ENCODE data around the gene PTPN6. TPM values are rescaled to one million over a fixed set of nuclear protein-coding genes. Genes with fewer than 3 reads are reported as not detected.

Gene PTPN6
- total and polyA plus RNA-seq, 9 of the 15 experiments (the other 6 are each of a cell fraction or from before 2014, with no cell fraction given) = 1.5 to 5.1 (median 3.9) TPM

DNA sequence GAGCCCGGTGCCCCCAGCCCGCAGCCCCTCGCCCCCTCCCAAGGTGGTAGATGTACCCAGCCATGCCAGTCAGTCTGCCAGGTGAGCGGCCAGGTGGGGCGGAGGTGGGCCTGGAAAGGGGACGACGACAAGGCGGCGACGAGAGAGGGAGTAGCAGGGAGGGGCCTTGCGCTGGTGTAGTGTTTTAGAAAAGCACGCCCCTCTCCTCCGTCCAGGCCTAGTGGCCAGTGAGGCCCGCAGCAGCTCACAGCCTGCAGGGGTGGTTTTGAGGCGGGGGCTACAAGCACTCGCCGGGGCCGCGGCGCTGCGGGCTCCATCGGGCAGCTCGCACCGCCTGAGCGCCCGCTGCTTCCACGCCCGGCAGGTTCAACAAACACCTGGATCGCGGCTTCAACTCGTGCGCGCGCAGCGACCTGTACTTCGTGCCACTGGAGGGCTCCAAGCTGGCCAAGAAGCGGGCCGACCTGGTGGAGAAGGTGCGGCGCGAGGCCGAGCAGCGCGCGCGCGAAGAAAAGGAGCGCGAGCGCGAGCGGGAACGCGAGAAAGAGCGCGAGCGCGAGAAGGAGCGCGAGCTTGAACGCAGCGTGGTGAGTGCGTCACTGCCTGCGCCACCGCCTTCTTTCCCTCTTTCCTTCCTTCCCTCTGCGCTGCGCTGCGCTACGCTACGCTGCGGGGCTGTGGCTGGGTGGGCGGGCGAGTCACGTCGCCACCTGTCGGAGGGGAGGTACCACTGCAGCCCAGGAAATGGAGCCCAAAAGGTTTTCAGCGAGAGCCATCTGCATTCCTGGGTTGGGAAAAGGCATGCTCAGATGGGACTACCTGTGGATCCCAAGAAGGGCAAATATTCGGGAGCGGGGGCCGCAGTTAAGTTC lies 13.4 kb upstream of the PTPN6 start (continued):
- TF ChIP-seq RBFOX2 (IDR thresholded peaks at IDR 0.05; ENCODE audit: low read depth, low read length) = peak; percentile 91
- TF ChIP-seq TCF7L2 (IDR thresholded peaks at IDR 0.05; ENCODE audit: low read depth, low read length) = no peak
- no peak for TF ChIP-seq MYBL2 (IDR thresholded peaks at IDR 0.05; ENCODE audit: low read depth)
- no peak for TF ChIP-seq MYBL2 (CRISPR knock-in tag; IDR thresholded peaks at IDR 0.05; ENCODE audit: borderline replicate concordance)
- TF ChIP-seq, protein P1, sequence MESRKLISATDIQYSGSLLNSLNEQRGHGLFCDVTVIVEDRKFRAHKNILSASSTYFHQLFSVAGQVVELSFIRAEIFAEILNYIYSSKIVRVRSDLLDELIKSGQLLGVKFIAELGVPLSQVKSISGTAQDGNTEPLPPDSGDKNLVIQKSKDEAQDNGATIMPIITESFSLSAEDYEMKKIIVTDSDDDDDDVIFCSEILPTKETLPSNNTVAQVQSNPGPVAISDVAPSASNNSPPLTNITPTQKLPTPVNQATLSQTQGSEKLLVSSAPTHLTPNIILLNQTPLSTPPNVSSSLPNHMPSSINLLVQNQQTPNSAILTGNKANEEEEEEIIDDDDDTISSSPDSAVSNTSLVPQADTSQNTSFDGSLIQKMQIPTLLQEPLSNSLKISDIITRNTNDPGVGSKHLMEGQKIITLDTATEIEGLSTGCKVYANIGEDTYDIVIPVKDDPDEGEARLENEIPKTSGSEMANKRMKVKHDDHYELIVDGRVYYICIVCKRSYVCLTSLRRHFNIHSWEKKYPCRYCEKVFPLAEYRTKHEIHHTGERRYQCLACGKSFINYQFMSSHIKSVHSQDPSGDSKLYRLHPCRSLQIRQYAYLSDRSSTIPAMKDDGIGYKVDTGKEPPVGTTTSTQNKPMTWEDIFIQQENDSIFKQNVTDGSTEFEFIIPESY (CRISPR knock-in tag; IDR thresholded peaks at IDR 0.05) = peak; percentile 73
- TF ChIP-seq SIN3B (IDR thresholded peaks at IDR 0.05; ENCODE audit: low read depth) = peak; percentile 70; the same call in 1 of the 2 replicates
- TF ChIP-seq SAFB (IDR thresholded peaks at IDR 0.05; ENCODE audit: borderline replicate concordance, low read depth, low read length) = peak; percentile 84
- TF ChIP-seq, protein P2, sequence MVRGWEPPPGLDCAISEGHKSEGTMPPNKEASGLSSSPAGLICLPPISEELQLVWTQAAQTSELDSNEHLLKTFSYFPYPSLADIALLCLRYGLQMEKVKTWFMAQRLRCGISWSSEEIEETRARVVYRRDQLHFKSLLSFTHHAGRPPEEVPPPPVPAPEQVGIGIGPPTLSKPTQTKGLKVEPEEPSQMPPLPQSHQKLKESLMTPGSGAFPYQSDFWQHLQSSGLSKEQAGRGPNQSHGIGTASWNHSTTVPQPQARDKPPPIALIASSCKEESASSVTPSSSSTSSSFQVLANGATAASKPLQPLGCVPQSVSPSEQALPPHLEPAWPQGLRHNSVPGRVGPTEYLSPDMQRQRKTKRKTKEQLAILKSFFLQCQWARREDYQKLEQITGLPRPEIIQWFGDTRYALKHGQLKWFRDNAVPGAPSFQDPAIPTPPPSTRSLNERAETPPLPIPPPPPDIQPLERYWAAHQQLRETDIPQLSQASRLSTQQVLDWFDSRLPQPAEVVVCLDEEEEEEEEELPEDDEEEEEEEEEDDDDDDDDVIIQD (CRISPR knock-in tag; IDR thresholded peaks at IDR 0.05) = no peak
- TF ChIP-seq, protein P3, sequence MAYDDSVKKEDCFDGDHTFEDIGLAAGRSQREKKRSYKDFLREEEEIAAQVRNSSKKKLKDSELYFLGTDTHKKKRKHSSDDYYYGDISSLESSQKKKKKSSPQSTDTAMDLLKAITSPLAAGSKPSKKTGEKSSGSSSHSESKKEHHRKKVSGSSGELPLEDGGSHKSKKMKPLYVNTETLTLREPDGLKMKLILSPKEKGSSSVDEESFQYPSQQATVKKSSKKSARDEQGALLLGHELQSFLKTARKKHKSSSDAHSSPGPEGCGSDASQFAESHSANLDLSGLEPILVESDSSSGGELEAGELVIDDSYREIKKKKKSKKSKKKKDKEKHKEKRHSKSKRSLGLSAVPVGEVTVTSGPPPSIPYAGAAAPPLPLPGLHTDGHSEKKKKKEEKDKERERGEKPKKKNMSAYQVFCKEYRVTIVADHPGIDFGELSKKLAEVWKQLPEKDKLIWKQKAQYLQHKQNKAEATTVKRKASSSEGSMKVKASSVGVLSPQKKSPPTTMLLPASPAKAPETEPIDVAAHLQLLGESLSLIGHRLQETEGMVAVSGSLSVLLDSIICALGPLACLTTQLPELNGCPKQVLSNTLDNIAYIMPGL (CRISPR knock-in tag; IDR thresholded peaks at IDR 0.05) = peak; percentile 38; the same call in 1 of the 2 replicates
- TF ChIP-seq ZNF431 (CRISPR knock-in tag; IDR thresholded peaks at IDR 0.05) = 0 out of 2 replicates have a peak, but pooled peaks have one; percentile 34
- no peak; the same call in 1 of the 2 replicates for TF ChIP-seq FOXJ2 (tag; IDR thresholded peaks at IDR 0.05)
- 0 out of 2 replicates have a peak, but pooled peaks have one; percentile 43 for TF ChIP-seq ATF6 (CRISPR knock-in tag; IDR thresholded peaks at IDR 0.05)
- TF ChIP-seq KDM1A (IDR thresholded peaks at IDR 0.05) = no peak
- TF ChIP-seq FOSL1 (tag; conservative IDR thresholded peaks at IDR 0.05) = no peak
- TF ChIP-seq ZNF143 (CRISPR knock-in tag; IDR thresholded peaks at IDR 0.05) = no peak
- TF ChIP-seq CSDE1 (IDR thresholded peaks at IDR 0.05) = peak in 1 of 2 experiments; percentile 51; a peak in 1 of 4 replicates
- TF ChIP-seq, protein P4, sequence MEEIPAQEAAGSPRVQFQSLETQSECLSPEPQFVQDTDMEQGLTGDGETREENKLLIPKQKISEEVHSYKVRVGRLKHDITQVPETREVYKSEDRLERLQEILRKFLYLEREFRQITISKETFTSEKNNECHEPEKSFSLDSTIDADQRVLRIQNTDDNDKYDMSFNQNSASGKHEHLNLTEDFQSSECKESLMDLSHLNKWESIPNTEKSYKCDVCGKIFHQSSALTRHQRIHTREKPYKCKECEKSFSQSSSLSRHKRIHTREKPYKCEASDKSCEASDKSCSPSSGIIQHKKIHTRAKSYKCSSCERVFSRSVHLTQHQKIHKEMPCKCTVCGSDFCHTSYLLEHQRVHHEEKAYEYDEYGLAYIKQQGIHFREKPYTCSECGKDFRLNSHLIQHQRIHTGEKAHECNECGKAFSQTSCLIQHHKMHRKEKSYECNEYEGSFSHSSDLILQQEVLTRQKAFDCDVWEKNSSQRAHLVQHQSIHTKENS (CRISPR knock-in tag; IDR thresholded peaks at IDR 0.05) = no peak
- TF ChIP-seq ZNF586 (CRISPR knock-in tag; conservative IDR thresholded peaks at IDR 0.05) = no peak

All from K562 (cell line).